GM19099 (cell line): ENCODE data around the gene ACADVL.
A peak's percentile ranks its signal among the peaks of the same experiment; 100 is the strongest.

Experiments
- POLR2A ChIP-seq: IDR thresholded peaks from 3 replicates; pipeline ENCODE4 v1.6.1; 2011; ENCODE audit warnings: low read depth; ENCODE audit not compliant: insufficient read length; ENCODE audit errors: extremely low read depth

ACADVL gene

GRCh38 chr17:7190276-7190917 lies 29.3 kb upstream of the ACADVL start:
- no peak for TF ChIP-seq POLR2A

DNA sequence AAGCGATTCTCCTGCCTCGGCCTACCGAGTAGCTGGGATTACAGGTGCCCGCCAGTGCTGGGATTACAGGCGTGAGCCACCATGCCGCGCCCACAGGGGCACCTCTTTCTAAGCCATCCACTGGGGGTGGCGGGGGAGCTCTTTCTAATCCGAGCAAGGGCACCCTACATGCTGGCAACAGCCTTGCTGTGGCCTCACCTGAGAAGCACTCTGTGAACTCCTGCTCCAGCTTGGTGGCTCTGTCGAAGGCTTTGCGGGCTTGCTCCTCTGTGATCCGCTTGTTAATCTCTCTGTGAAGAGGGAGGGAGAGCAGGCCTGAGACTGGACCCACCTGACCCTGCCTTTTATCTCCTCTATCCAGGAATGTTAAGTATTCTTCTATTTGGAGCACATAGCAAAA lies 28.7 kb upstream of the ACADVL start:
- no peak for TF ChIP-seq POLR2A

- TF ChIP-seq POLR2A, result no peak
These were observed 28.0 kb upstream of the ACADVL start for GRCh38 chr17:7191571-7192270.

DNA sequence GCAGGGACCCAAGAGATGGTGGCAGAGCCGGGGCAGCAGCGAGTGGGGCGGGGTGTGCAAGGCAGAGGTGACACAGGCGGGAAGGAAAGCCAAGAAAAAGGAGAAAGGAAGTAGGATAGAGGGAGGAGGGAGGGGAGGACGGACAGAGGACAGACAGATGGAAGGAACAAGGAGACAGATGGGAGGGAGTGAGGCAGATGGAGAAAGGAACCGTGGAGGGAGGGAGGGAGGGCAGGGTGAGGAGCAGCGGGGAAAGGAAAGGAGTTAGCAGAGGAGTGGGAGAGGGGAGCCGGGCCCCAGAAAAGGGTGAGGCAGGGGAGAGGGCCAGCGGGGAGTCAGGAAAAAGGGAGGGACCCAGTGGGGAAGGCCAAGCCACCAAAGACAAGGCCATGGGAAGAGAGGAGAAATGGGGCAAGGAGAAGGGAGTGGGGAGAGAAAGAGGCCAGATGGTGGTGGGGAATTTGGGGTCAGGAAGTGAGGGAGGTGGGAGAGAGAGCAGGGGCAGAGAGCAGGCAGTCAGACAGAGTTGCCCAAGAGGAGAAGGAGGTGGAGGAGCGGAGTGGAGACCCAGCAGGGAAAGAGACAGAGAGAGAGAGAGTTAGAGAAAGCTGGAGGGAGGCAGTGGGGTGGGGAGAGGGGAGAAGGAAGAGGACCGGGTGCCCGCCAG lies 27.3 kb upstream of the ACADVL start:
- no peak for TF ChIP-seq POLR2A

- no peak for TF ChIP-seq POLR2A
These were observed 23.8 kb upstream of the ACADVL start for GRCh38 chr17:7195971-7196370.

DNA sequence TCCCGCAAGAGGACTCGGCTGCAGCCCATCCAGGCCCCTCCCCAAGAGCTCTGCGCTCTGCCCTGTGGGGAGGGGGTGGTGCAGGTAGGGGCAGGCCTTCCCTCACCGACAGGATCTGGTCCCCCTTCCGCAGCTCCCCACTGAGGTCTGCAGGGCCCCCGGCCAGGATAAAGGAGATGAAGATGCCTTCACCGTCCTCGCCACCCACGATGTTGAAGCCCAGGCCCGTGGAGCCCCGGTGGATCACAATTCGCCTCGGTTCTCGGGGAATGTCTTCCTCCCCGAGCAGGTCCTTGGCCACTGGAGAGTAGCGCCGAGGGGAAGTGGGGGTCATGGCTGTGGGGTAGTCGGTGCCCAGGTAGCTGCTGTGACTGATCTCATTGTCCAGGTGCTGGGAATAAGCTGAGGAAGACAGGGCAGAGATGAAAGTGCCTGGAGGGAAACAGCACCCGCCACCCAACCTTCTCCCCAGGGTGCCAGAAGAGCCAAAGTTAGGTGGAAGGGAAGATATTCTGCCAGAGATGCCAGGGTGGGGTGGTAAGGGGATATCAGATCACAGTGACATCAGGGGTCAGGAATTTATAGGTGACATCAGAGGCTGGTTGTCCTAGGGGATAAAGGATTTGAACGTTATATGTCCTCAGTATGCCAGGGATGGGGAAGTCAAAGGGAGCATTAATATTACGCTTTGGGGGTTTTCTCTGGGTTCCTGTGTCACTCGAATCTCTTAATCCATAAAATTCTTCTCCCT lies 22.9 kb upstream of the ACADVL start:
- no peak for TF ChIP-seq POLR2A

- TF ChIP-seq POLR2A, result no peak
These were observed 16.3 kb upstream of the ACADVL start for GRCh38 chr17:7203391-7203790.

DNA sequence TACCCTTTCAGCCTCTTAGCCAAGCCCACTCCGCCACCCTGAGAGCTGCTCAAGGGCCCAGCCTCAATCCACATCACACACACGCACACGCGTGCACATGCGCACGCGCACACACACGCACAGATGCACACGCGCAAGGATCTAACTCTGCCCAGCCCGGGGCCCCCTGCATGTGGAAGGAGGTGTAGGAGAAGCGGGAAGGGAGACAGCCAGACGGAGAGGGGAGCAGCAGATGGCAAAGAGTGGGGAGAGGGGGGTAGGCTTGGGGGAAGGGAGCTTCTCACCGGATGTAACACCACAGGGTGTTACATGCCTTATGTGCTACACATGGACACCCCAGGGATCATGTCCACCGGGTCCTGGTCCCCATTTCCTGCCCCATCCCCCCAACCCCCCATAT lies 15.4 kb upstream of the ACADVL start:
- no peak for TF ChIP-seq POLR2A

DNA sequence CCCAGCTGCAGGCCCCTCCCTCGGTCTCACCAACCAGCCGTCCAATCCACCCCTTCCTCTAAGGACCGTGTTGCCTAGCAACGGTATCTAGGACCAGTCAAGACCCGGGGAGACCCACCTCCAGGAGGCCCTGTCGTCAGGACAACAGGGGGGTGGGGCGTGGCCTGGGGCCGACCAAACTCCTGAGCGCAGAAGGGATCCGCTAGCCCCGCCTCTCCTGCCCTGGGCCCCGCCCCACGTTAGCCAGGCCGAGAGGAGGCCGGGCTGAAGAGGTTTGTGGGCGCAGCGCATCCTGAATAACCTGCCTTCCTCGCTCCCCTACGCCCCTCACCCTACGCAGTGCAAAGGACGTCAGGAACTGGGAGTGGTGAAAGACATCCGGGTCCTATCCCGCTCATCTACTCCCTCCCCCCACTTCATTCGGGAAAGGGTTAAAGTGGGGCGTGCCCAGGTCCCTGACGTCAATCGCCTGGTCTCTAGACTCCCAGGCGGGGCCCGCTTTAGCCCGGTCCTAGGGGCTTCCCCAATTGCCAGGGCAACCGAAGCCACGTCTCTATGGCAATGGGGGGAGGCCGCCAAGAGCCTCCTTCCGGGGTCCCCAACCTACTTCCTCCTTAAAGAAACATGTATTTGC lies 14.8 kb upstream of the ACADVL start:
- peak; percentile 41 for TF ChIP-seq POLR2A

DNA sequence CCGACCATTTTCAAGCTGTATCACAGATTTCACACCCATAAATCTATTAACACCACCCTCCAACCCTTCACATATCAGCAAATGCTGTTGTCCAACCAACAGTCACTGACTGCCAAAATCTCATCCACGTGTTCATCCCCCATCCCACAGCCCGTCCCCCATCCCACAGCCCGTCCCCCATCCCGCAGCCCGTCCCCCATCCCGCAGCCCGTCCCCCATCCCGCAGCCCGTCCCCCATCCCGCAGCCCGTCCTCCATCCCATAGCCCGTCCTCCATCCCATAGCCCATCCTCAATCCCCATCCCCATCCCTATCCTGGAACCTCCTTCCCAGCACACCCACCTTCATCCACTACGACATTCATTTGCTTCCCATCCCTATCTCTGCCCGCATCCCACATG lies 14.2 kb upstream of the ACADVL start:
- TF ChIP-seq POLR2A, result no peak

GRCh38 chr17:7207120-7208001 lies 12.4 kb upstream of the ACADVL start:
- no peak for TF ChIP-seq POLR2A

- no peak for TF ChIP-seq POLR2A
These were observed 11.6 kb upstream of the ACADVL start for GRCh38 chr17:7208027-7208571.

DNA sequence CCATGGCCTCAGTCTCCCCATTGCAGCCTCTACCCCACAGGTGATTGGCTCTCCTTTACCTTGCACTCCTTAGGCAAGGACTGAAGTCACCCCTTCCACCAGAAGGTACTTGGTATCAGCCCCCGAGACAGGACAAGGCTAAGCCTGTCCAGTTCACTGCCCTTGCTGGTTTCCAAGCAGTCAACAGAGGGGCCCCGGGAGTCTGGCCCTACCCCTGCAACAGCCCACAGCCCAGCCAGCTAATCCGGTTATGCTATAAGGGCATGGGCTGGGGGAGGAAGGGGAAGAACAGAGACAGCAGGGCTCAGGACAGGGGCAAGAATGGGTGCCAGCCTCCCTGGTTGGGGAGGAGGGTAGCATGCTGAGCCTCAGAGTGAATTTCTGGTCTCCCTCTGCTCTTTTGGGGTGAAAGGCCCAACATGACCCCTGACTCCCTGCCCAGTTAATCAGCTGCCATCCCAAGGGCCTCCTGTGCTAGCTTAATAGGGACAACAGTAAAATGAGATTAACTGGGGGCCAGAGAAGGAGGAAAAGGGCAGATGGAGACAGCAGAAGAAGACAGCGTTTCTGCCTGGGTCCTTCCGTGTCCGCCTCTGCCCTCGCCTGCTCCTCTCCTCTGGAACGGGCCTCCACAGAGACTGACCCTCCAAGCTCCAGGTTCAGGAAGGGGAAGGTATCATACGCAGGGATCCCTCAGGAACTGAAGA lies 10.8 kb upstream of the ACADVL start:
- TF ChIP-seq POLR2A, result no peak
